Measurements from ENCODE around the gene ARRDC5.
"Not testable (repeated sequence)": the region's sequence is repeated elsewhere in the genome, so short reads cannot be mapped to it uniquely, and the experiment has no call there.

Gene ARRDC5

GRCh38 chr19:4909897-4910593 is 7.3 kb upstream of the ARRDC5 start:
- DNase-seq (ENCODE audit: low read depth in 2 of 2) = peak; percentile 73 to 74

GRCh38 chr19:4909156-4909896 is 6.6 kb upstream of the ARRDC5 start, which contains the start of gene UHRF1:
TSS of gene UHRF1 (plus strand) at chr19:4909501. CDS start at chr19:4910886, 1,385 bp downstream.
- no peak for DNase-seq (ENCODE audit: low read depth in 2 of 2)

GRCh38 chr19:4908781-4909155 is 6.1 kb upstream of the ARRDC5 start:
- no peak for DNase-seq (ENCODE audit: low read depth in 2 of 2)

GRCh38 chr19:4908360-4908759 is 5.7 kb upstream of the ARRDC5 start:
- DNase-seq (ENCODE audit: low read depth in 2 of 2) = no peak

DNA sequence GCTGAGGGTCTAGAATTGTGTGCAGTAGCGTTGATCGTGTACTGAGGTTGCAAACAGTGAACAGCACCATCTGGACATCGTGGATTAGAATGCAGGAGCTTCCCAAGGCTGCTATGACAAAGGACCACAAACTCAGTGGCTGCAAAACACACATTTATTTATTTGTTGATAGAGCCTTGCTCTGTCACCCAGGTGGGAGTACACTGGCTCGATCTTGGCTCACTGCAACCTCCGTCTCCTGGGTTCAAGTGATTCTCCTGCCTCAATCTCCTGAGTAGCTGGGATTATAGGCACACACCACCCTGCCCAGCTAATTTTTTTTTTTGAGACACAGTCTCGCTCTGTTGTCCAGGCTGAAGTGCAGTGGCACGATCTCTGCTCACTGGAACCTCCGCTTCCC is 4.3 kb upstream of the ARRDC5 start:
- no peak for DNase-seq (ENCODE audit: low read depth in 2 of 2)

GRCh38 chr19:4904481-4904880 is 1.8 kb upstream of the ARRDC5 start:
- no peak for DNase-seq (ENCODE audit: low read depth in 2 of 2)

DNA sequence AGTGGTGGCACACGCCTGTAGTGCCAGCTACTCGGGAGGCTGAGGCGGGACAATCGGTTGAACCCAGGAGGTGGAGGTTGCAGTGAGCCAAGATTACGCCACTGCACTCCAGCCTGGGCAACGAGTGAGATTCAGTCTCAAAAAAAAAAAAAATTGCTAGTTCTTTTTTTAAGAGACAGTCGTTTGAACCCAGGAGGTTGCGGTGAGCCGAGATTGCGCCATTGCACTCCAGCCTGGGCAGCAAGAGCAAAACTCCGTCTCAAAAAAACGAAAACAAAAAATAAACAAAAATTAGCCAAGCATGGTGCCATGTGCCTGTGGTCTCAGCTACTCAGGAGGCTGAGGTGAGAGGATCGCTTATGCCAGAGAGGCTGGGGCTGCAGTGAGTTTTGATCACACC is 1.8 kb downstream of the ARRDC5 start:
- not testable (repeated sequence) for DNase-seq (ENCODE audit: low read depth in 2 of 2)

- no peak for DNase-seq (ENCODE audit: low read depth in 2 of 2)
Observed at GRCh38 chr19:4897146-4897545, 5.5 kb downstream of the ARRDC5 start.

GRCh38 chr19:4896372-4896771 is 6.3 kb downstream of the ARRDC5 start:
- DNase-seq (ENCODE audit: low read depth in 2 of 2) = no peak

- not testable (repeated sequence) for DNase-seq (ENCODE audit: low read depth in 2 of 2)
Observed at GRCh38 chr19:4892962-4893361, 9.7 kb downstream of the ARRDC5 start.

DNA sequence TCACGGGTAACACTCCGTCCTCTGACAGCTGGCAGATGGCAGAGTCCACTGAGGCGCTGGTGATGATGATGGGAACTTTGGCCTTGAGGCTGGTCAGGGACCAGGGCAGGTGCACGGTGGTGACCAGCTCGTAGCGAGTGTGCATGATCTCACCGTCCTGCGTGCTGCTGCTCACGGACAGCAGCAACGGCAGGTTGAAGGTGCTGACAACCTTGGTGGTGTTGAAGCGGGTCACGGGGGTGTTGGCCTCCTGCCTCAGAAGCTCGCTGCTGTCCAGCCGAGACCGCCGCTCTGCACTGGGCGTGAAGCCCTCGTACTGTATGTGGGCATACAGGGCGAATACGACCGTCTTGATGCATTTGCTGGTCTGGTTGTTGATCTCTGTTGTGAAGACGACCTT is 11.6 kb downstream of the ARRDC5 start:
- no peak for DNase-seq (ENCODE audit: low read depth in 2 of 2)

- no peak for DNase-seq (ENCODE audit: low read depth in 2 of 2)
Observed at GRCh38 chr19:4889034-4889815, 13.5 kb downstream of the ARRDC5 start.

DNA sequence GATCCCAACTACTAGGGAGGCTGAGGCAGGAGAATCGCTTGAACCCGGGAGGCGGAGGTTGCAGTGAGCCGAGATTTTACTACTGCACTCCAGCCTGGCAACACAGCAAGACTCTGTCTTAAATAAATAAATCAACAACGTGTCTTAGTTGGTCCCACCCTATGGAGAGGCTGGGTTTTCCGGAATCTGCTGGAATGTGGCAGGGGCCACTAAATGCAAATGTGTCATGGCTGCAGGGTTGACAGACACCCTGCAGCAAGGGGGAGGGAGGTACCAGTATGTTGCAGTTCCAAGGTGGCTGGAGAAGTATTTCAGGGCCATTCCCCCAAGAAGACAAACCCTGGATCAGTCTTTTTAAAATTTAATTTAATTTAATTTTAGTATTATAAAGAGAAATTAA is 14.9 kb downstream of the ARRDC5 start:
- not testable (repeated sequence) for DNase-seq (ENCODE audit: low read depth in 2 of 2)

DNA sequence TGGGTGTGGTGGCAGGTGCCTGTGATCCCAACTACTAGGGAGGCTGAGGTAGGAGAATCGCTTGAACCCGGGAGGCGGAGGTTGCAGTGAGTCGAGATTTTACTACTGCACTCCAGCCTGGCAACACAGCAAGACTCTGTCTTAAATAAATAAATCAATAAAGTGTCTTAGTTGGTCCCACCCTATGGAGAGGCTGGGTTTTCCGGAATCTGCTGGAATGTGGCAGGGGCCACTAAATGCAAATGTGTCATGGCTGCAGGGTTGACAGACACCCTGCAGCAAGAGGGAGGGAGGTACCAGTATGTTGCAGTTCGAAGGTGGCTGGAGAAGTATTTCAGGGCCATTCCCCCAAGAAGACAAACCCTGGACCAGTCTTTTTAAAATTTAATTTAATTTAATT is 17.7 kb downstream of the ARRDC5 start:
- not testable (repeated sequence) for DNase-seq (ENCODE audit: low read depth in 2 of 2)

DNA sequence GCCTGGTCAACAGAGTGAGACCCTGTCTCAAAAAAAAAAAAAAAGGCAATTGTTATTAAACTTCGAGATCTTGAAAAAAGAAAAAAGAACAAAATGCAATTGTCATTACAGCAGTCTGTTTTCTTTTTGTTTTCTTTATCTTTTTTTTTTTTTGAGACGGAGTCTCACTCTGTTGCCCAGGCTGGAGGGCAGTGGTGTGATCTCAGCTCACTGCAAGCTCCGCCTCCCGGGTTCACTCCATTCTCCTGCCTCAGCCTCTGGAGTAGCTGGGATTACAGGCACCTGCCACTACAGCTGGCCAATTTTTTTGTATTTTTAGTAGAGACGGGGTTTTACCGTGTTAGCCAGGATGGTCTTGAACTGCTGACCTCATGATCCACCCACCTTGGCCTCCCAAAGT is 19.8 kb downstream of the ARRDC5 start:
- DNase-seq (ENCODE audit: low read depth in 2 of 2) = not testable (repeated sequence)

- no peak for DNase-seq (ENCODE audit: low read depth in 2 of 2)
Observed at GRCh38 chr19:4879041-4879440, 23.7 kb downstream of the ARRDC5 start.

DNA sequence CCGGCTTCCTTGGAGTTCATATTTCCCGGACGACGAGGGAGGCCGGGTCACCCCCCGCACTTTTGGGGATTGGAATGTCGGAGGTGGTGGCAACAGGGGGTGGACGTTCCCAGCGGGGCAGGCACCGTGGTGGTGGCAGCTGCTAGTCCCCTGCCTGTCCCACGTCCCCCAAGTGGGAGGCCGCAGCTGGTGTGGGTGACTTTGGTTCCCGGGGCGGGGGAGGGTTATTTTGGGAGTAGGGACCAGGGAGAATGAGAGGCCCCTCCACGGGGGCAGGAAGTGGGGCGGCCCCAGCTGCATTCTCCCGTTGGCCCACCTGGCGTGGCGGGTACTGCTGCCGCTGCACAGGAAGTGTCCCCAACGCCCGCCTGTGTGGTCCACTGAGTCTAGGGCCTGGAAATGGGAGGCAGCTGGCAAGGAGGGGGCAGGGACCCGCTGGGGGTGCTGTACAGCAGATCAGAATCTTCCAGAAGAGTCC is 24.2 kb downstream of the ARRDC5 start:
- no peak for DNase-seq (ENCODE audit: low read depth in 2 of 2)

GRCh38 chr19:4877753-4878490 is 24.8 kb downstream of the ARRDC5 start:
- DNase-seq (ENCODE audit: low read depth in 2 of 2) = no peak

GRCh38 chr19:4873930-4874329 is 28.8 kb downstream of the ARRDC5 start:
- no peak for DNase-seq (ENCODE audit: low read depth in 2 of 2)

DNA sequence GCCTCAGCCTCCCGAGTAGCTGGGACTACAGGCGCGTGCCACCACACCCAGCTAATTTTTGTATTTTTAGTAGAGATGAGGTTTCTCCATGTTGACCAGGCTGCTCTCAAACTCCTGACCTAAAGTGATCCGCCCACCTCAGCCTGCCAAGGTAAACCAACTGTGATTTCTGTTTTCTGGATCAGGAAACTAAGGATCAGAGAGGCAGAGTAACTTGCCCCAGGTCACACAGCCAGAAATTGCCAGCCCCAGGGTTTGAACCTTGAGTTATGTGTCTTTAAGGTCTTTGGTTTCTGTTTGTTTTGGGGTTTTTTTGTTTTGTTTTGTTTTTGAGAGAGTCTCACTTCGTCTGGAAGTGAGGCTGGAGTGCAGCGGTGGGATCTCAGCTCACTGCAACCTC is 31.0 kb downstream of the ARRDC5 start:
- no peak for DNase-seq (ENCODE audit: low read depth in 2 of 2)

- peak; percentile 57 for DNase-seq (ENCODE audit: low read depth in 2 of 2)
Observed at GRCh38 chr19:4870025-4870700, 32.5 kb downstream of the ARRDC5 start.

Measured in fibroblast of skin of left biceps (primary cell).